ENCODE measurements around the gene DHRS7. TPM values are rescaled to one million over a fixed set of nuclear protein-coding genes. Genes with fewer than 3 reads are reported as not detected.

DHRS7 gene
- total and polyA plus RNA-seq, 9 of the 15 experiments (the other 6 are each of a cell fraction or from before 2014, with no cell fraction given) = 10.2 to 20.1 (median 15.7) TPM

- TF ChIP-seq, protein P1, sequence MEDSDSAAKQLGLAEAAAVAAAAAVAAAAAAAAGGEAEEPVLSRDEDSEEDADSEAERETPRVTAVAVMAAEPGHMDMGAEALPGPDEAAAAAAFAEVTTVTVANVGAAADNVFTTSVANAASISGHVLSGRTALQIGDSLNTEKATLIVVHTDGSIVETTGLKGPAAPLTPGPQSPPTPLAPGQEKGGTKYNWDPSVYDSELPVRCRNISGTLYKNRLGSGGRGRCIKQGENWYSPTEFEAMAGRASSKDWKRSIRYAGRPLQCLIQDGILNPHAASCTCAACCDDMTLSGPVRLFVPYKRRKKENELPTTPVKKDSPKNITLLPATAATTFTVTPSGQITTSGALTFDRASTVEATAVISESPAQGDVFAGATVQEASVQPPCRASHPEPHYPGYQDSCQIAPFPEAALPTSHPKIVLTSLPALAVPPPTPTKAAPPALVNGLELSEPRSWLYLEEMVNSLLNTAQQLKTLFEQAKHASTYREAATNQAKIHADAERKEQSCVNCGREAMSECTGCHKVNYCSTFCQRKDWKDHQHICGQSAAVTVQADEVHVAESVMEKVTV (CRISPR knock-in tag; IDR thresholded peaks at IDR 0.05) = no peak
- no peak for TF ChIP-seq MLLT1 (IDR thresholded peaks at IDR 0.05)
- no peak for TF ChIP-seq PYGO2 (tag; IDR thresholded peaks at IDR 0.05)
- TF ChIP-seq CREB1 (IDR thresholded peaks at IDR 0.05) = no peak
- TF ChIP-seq CREB1 (CRISPR knock-in tag; IDR thresholded peaks at IDR 0.05) = no peak
These were observed 62.8 kb downstream of the DHRS7 start (continued) for GRCh38 chr14:60102389-60102788.

DNA sequence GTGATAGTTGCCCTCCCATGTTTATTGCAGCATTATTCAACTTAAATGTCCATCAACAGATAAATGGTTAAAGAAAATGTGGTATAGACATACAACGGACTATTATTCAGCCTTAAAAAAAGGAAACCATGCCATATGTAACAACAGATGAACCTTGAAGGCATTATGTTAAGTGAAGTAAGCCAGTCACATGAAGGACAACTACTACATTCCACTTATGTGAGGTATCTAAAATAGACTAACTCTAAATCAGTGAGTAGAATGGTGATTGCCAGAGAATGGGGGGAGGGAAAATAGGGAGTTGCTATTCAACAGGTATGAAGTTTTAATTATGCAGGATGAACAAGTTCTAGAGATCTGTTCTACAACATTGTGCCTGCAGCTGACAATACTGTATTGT, 63.4 kb downstream of the DHRS7 start:
- intact Hi-C loops (cut with micrococcal nuclease) = no loop called here
- ChIA-PET POLR2A (no interaction called here), CTCF (ENCODE audit: low intra/inter-chr PET ratio) (no interaction called here)
- no peak overlapping the region for H3K4me2 ChIP-seq (ENCODE audit: insufficient read depth, low read length)
- no peak overlapping the region for H3K9ac ChIP-seq (ENCODE audit: insufficient read depth in 1 of 2, low read depth in 2 of 2, low read length in 2 of 2)
- no peaks in the 10 kb centered on the region for H3K9me1 ChIP-seq (ENCODE audit: control insufficient read depth, insufficient read depth, low read length)
- FAIRE-seq (no peak), DNase-seq (ENCODE audit: extremely low read depth in 1 of 4, low spot score in 3 of 4) (no peak), ATAC-seq (no peak)
- H3K27ac ChIP-seq (ENCODE audit: extremely low read depth, low read depth, low read length) = no peak overlapping the region
- H3K79me2 ChIP-seq (ENCODE audit: control insufficient read depth, insufficient read depth, low read length) = peaks cover 83% of the 10 kb centered on the region
- in situ Hi-C loops (cut with MboI) = no loop called here
- no peaks in the 10 kb centered on the region for H3K9me3 ChIP-seq (replicated peaks; ENCODE audit: control insufficient read depth, insufficient read depth, low read depth, low read length)
- no peak overlapping the region for H3K4me3 ChIP-seq
- no peak overlapping the region for H2AFZ ChIP-seq (ENCODE audit: low read depth, low read length)
- no peaks in the 10 kb centered on the region for H3K27me3 ChIP-seq (ENCODE audit: control insufficient read depth in 2 of 2, insufficient read depth in 2 of 2, low read length in 2 of 2)
- H4K20me1 ChIP-seq (replicated peaks; ENCODE audit: control insufficient read depth, insufficient read depth, low read length) = no peaks in the 10 kb centered on the region
- no TSS peak for BruUV-seq (replicated peaks)
- H3K4me1 ChIP-seq (replicated peaks in 1 of 2; ENCODE audit: control insufficient read depth in 2 of 2, insufficient read depth in 2 of 2, low read length in 2 of 2) = peaks cover 0 to 6% of the 10 kb centered on the region in 2 experiments; a peak in 2 of 5 replicates
- 100% methylated on average over 1 of the region's 1 CpG for WGBS (ENCODE audit: insufficient coverage, low coverage, missing lambda C conversion rate)
- H3K36me3 ChIP-seq (ENCODE audit: control insufficient read depth, insufficient read depth, low read length) = peaks cover 15% of the 10 kb centered on the region; the same call in 2 of the 3 replicates
- no peak for TF ChIP-seq SRSF3 (IDR thresholded peaks at IDR 0.05; ENCODE audit: insufficient read depth, low read length)
- no peak for TF ChIP-seq ETS2 (tag; IDR thresholded peaks at IDR 0.05; ENCODE audit: borderline replicate concordance, poor library complexity, severe bottlenecking)
- TF ChIP-seq ZNF124 (CRISPR knock-in tag; IDR thresholded peaks at IDR 0.05) = no peak
- TF ChIP-seq, protein P2, sequence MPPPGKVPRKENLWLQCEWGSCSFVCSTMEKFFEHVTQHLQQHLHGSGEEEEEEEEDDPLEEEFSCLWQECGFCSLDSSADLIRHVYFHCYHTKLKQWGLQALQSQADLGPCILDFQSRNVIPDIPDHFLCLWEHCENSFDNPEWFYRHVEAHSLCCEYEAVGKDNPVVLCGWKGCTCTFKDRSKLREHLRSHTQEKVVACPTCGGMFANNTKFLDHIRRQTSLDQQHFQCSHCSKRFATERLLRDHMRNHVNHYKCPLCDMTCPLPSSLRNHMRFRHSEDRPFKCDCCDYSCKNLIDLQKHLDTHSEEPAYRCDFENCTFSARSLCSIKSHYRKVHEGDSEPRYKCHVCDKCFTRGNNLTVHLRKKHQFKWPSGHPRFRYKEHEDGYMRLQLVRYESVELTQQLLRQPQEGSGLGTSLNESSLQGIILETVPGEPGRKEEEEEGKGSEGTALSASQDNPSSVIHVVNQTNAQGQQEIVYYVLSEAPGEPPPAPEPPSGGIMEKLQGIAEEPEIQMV (tag; conservative IDR thresholded peaks at IDR 0.05; ENCODE audit: low read depth) = no peak
- no peak for TF ChIP-seq PYGO2 (tag; IDR thresholded peaks at IDR 0.05)
- TF ChIP-seq BRD9 (IDR thresholded peaks at IDR 0.05; ENCODE audit: low read depth, partially characterized antibody) = no peak
- TF ChIP-seq SMAD4 (CRISPR knock-in tag; conservative IDR thresholded peaks at IDR 0.05) = no peak
- TF ChIP-seq E2F1 (CRISPR knock-in tag; IDR thresholded peaks at IDR 0.05) = no peak
- no peak for TF ChIP-seq PHF21A (IDR thresholded peaks at IDR 0.05; ENCODE audit: borderline replicate concordance, low read depth)
- no peak for TF ChIP-seq HDAC8 (tag; IDR thresholded peaks at IDR 0.05)
- TF ChIP-seq SIRT6 (IDR thresholded peaks at IDR 0.05; ENCODE audit: low read depth, low read length) = no peak
- TF ChIP-seq NFIX (CRISPR knock-in tag; IDR thresholded peaks at IDR 0.05; ENCODE audit: low read depth) = no peak
